Thoracic aorta (tissue), 2 donors: ENCODE measurements around the gene FOSL2. TPM values are rescaled to one million over a fixed set of nuclear protein-coding genes. Genes with fewer than 3 reads are reported as not detected.

Experiments
- ATAC-seq: fragments of 150-250 bp; one replicate; pipeline ENCODE4 v1.8.0; 2017; ENCODE audit warnings: low read depth; ENCODE audit not compliant: insufficient number of reproducible peaks, low FRiP score
- DNase-seq: peaks from one replicate; pipeline ENCODE4 v3.0.0-alpha.2; 2020; ENCODE audit warnings: low spot score
- H3K27ac ChIP-seq, 2 donors: fragments of 200-600 bp; sonication (generic); 1 replicate in 1 of 2; 2 replicates in 1 of 2; pipeline ENCODE4 v1.5.1; 2016; ENCODE audit warnings: mild to moderate bottlenecking in 2 of 2, moderate library complexity in 2 of 2
- H3K27me3 ChIP-seq: fragments of 200-600 bp; sonication (generic); replicated peaks from 2 replicates; pipeline ENCODE4 v1.6.0; 2016; ENCODE audit warnings: mild to moderate bottlenecking; ENCODE audit not compliant: insufficient read depth
- H3K36me3 ChIP-seq: fragments of 200-600 bp; sonication (generic); one replicate; pipeline ENCODE4 v1.5.1; 2016
- H3K4me1 ChIP-seq, 2 donors: fragments of 200-600 bp; sonication (generic); 1 replicate in 1 of 2; 2 replicates in 1 of 2; pipeline versions ENCODE4 v1.5.1 to v1.6.0; 2016; ENCODE audit warnings: low read depth in 2 of 2, mild to moderate bottlenecking in 1 of 2; ENCODE audit not compliant: control insufficient read depth in 1 of 2
- H3K4me3 ChIP-seq: fragments of 200-600 bp; sonication (generic); 2 replicates; pipeline ENCODE4 v1.5.1; 2016; ENCODE audit warnings: mild to moderate bottlenecking
- H3K9me3 ChIP-seq: fragments of 200-600 bp; sonication (generic); 2 replicates; pipeline ENCODE4 v1.5.1; 2016
- total RNA-seq, 2 donors: library from RNA; depleted of rRNA; stranded (reverse); fragments of >200 nt; gene quantifications; one replicate each; pipeline versions ENCODE4 v1.1.0 to v1.2.3, GENCODE V29; 2016
- TF ChIP-seq, protein P1 (sequence below): fragments of 200-600 bp; sonication (generic); IDR thresholded peaks from one replicate; pipeline ENCODE4 v1.5.1; 2019; ENCODE audit warnings: antibody characterized with exemption

Gene FOSL2
- total RNA-seq, 2 donors from 2014 or later = 188 to 311 TPM

DNA sequence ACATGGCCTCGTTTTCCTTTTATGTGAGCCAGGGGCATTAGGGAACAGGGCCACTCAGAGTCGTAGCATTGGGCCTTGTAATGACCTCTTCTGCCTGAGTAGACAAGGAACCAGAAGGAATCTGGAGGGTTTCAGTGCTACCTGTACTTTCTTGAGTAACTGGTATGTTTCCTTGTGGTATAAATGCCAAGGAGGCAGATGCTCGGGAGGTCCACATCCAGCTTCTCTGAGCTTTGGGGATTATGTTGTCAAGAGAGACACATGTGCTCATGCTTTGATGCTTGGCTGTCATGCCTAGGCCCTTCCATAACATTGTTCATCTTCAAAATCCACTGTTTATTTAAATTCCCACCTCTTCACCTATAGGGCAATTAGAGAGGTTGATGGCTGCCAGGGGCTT, 26.3 kb downstream of the FOSL2 start:
- Histone ChIP-seq H3K27ac (no peak overlapping the region), H3K4me3 (no peak overlapping the region), H3K36me3 (peaks cover 41% of the 10 kb centered on the region), H3K27me3 (no peaks in the 10 kb centered on the region), H3K9me3 (no peaks in the 10 kb centered on the region), H3K4me1 (peaks cover 11 to 49% of the 10 kb centered on the region in 2 donors)
- DNase-seq (no peak), ATAC-seq (no peak)
- TF ChIP-seq, protein P1, sequence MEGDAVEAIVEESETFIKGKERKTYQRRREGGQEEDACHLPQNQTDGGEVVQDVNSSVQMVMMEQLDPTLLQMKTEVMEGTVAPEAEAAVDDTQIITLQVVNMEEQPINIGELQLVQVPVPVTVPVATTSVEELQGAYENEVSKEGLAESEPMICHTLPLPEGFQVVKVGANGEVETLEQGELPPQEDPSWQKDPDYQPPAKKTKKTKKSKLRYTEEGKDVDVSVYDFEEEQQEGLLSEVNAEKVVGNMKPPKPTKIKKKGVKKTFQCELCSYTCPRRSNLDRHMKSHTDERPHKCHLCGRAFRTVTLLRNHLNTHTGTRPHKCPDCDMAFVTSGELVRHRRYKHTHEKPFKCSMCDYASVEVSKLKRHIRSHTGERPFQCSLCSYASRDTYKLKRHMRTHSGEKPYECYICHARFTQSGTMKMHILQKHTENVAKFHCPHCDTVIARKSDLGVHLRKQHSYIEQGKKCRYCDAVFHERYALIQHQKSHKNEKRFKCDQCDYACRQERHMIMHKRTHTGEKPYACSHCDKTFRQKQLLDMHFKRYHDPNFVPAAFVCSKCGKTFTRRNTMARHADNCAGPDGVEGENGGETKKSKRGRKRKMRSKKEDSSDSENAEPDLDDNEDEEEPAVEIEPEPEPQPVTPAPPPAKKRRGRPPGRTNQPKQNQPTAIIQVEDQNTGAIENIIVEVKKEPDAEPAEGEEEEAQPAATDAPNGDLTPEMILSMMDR = no peak

DNA sequence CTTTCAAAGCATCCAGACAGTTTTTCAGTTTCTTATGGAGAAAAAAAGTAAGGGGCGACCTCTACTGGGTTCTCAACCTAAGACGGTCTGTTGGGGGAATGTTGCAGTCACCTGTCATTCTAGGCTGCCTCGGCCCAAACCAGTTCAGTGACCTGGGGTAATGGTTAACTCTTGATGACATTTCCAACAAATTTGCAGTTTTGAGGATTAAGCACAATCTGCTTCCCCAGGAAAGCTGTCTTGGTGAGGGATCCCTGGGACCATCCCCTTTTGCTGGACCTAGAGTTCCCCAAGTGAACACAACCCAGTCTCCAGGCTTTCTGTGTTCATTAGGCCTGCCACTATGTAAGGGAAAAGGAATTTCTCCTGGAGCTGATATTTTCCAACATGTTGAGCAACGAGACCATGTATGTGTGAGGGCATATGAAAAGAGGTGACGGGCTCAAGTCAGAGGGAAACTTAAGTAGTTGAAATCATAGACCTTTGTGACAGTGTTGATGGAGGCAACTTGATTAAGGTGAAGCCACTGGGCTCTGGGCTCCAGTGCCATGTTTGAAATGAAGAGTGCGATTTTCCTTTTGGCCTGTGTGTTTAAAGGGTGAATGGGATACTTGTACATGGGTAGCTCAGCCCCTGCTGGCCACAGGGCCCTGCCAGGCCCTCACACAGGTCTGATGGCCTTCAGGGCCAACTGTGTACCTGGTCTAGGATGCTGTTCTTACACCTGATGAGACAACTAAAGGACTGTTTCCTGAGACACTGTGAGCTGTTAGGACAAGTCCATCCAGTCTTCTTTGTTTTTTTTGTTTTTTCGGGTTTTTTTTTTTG, 27.0 kb downstream of the FOSL2 start:
- ATAC-seq (no peak), DNase-seq (no peak)
- H3K4me1 ChIP-seq = peaks cover 5 to 46% of the 10 kb centered on the region in 2 donors
- H3K27me3 ChIP-seq = no peaks in the 10 kb centered on the region
- TF ChIP-seq, protein P1 = no peak
- H3K27ac ChIP-seq = no peak overlapping the region
- H3K4me3 ChIP-seq = no peak overlapping the region
- H3K36me3 ChIP-seq = peaks cover 34% of the 10 kb centered on the region
- H3K9me3 ChIP-seq = no peaks in the 10 kb centered on the region

DNA sequence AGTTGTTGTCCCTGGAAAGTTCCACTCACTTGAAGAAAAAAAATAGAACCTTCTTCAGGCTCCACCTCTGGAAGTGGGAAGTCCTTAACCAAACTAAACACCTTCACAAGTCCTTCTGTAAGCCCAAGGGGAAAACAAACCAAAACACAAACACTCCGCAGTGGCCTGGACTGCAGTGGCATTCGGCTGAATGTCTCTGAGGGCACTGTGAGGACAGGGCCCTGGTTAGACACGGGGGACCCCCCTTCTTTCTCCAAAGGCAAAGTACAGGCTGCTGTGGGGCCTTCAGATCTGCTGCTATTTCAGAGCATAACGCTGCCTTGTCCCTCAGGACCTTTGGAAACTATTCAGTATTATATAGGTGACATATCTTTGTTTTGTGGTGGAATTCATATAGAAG, 28.1 kb downstream of the FOSL2 start:
- Histone ChIP-seq H3K9me3 (no peaks in the 10 kb centered on the region), H3K36me3 (peaks cover 24% of the 10 kb centered on the region), H3K4me3 (no peak overlapping the region), H3K4me1 (peaks cover 0 to 40% of the 10 kb centered on the region in 2 donors), H3K27me3 (no peaks in the 10 kb centered on the region), H3K27ac (no peak overlapping the region)
- ATAC-seq (no peak), DNase-seq (no peak)
- TF ChIP-seq, protein P1 = no peak

DNA sequence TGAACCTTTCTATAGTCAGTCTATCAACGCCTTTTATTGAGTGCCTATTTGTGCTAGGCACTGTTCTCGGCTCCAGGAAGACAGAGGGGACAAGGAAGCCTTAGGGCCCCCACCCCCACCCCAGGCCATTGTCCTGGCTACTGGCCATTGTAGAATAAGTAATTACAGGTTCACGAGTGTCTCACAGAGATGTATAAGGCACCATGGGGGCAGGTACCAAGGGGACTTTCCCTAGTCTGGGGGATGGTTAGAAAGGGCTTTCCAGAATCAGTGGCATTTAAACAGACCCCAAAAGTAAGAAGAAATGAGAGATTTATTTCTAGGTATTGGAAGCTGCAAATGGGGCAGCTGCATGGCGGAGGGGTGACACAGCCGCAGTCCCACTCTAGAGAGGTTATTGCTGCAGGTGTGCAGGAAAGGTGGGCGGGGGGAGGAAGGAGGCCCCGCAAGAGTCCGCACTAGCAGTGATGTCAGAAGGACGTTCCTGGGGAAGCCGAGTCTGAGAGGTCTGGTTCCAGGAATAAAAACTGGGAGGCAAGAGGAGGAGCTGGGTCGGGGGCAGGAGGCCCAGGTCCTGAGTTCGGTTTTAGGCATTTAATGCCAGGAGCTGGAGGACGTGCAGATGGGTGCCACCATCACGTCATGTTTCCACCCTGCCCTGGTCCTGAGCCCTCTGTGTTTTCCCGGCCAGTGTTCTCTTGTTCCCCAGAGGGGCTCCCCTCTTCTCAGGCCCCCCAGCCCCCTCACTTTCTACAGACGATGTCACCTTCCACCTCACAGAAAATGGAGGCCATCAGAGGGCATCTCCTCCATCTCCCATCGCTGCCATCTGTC, 30.5 kb downstream of the FOSL2 start:
- Histone ChIP-seq H3K36me3 (peaks cover 13% of the 10 kb centered on the region), H3K4me1 (peaks cover 0 to 36% of the 10 kb centered on the region in 2 donors), H3K9me3 (no peaks in the 10 kb centered on the region), H3K4me3 (no peak overlapping the region), H3K27me3 (no peaks in the 10 kb centered on the region), H3K27ac (no peak overlapping the region)
- TF ChIP-seq, protein P1 = no peak
- ATAC-seq (no peak), DNase-seq (no peak)

DNA sequence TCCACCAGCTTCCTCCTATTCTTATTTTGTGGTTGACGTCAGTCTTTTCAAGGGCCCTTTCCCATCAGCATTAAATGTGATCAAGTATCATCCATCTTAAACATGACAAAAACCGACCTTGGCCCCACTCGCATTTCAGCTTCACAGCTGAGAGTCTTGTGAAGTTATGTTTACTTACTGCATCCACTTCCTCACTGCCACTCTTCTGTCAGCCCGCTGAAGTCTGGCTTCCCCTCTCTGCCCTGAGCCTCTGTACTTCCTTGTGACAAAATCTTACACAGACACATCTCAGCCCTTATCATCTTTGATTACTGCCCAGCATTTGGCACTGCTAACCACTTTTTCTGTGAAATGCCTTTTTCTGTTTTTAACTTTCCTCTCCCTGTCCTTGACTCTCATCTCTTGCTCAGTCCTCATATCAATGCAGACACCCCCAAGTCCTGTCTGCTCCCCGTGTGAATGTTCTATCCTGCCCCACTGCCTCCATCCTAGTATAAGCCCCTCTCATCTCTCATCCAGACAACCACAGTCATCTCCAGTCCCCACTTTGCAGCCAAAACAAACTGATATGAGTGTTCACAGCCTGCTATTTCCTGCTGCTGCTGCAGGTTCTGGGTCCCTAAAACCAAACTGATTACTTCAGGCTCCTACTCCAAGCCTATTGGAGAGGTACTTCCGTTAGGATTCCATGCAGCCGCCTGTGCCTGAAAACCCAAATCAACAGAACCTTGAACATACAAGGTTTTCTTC, 31.4 kb downstream of the FOSL2 start:
- Histone ChIP-seq H3K36me3 (peaks cover 10% of the 10 kb centered on the region), H3K4me3 (no peak overlapping the region), H3K9me3 (no peaks in the 10 kb centered on the region), H3K4me1 (peaks cover 0 to 32% of the 10 kb centered on the region in 2 donors), H3K27me3 (no peaks in the 10 kb centered on the region), H3K27ac (no peak overlapping the region)
- DNase-seq (no peak), ATAC-seq (no peak)
- TF ChIP-seq, protein P1 = no peak
